HepG2 (cell line): ENCODE measurements around the gene RUFY2. TPM values are rescaled to one million over a fixed set of nuclear protein-coding genes. Genes with fewer than 3 reads are reported as not detected.

Experiments
- ARID4A ChIP-seq: sonication (generic); formaldehyde crosslinking; IDR thresholded peaks from 2 replicates; pipeline ENCODE4 v1.5.0; 2020; ENCODE audit warnings: mild to moderate bottlenecking, missing genetic modification reagents, borderline replicate concordance
- BCL3 ChIP-seq: sonication (generic); formaldehyde crosslinking; IDR thresholded peaks from 2 replicates; pipeline ENCODE4 v1.5.1; 2020; ENCODE audit warnings: mild to moderate bottlenecking, missing genetic modification reagents, moderate library complexity
- CERS6 ChIP-seq: sonication (generic); formaldehyde crosslinking; IDR thresholded peaks from 2 replicates; pipeline ENCODE4 v1.5.0; 2020; ENCODE audit warnings: missing genetic modification reagents
- FOSL1 ChIP-seq: sonication (generic); formaldehyde crosslinking; IDR thresholded peaks from 2 replicates; pipeline ENCODE4 v1.9.0; 2021; ENCODE audit warnings: missing genetic modification reagents, borderline replicate concordance
- FOXP1 ChIP-seq, 2 experiments: fragments of 450-650 bp in 1 of 2; IDR thresholded peaks; 2 replicates each; pipeline ENCODE4 v1.6.1; 2017 to 2018; ENCODE audit warnings: antibody characterized with exemption in 1 of 2
- HES4 ChIP-seq: sonication (generic); formaldehyde crosslinking; IDR thresholded peaks from 2 replicates; pipeline ENCODE4 v1.9.0; 2021; ENCODE audit warnings: mild to moderate bottlenecking, missing genetic modification reagents, borderline replicate concordance
- IRF9 ChIP-seq: sonication (generic); formaldehyde crosslinking; IDR thresholded peaks from 2 replicates; pipeline ENCODE4 v1.8.0; 2022; ENCODE audit warnings: missing genetic modification reagents, mild to moderate bottlenecking, borderline replicate concordance
- MAF1 ChIP-seq: sonication (generic); formaldehyde crosslinking; IDR thresholded peaks from 2 replicates; pipeline ENCODE4 v1.5.0; 2020; ENCODE audit warnings: missing genetic modification reagents, borderline replicate concordance
- SRF ChIP-seq: IDR thresholded peaks from 2 replicates; pipeline ENCODE4 v1.6.1; 2011; ENCODE audit warnings: mild to moderate bottlenecking, low read depth, low read length, moderate library complexity
- TBX2 ChIP-seq: sonication (generic); formaldehyde crosslinking; IDR thresholded peaks from 2 replicates; pipeline ENCODE4 v1.5.0; 2020; ENCODE audit warnings: missing genetic modification reagents, mild to moderate bottlenecking, borderline replicate concordance
- ZBTB20 ChIP-seq: sonication (generic); formaldehyde crosslinking; IDR thresholded peaks from 2 replicates; pipeline ENCODE4 v1.8.1; 2023; ENCODE audit warnings: missing genetic modification reagents, low read depth, mild to moderate bottlenecking, borderline replicate concordance
- ZNF263 ChIP-seq: sonication (generic); formaldehyde crosslinking; IDR thresholded peaks from 2 replicates; pipeline ENCODE4 v1.4.0; 2020; ENCODE audit warnings: missing genetic modification reagents
- ZNF749 ChIP-seq: sonication (generic); formaldehyde crosslinking; IDR thresholded peaks from 2 replicates; pipeline ENCODE4 v1.8.0; 2022; ENCODE audit warnings: mild to moderate bottlenecking, missing genetic modification reagents, moderate library complexity, borderline replicate concordance
- ZSCAN22 ChIP-seq: sonication (generic); formaldehyde crosslinking; IDR thresholded peaks from 2 replicates; pipeline ENCODE4 v1.4.0; 2020; ENCODE audit warnings: mild to moderate bottlenecking, missing genetic modification reagents
- ZUFSP ChIP-seq: sonication (generic); formaldehyde crosslinking; IDR thresholded peaks from 2 replicates; pipeline ENCODE4 v1.9.0; 2021; ENCODE audit warnings: missing genetic modification reagents, mild to moderate bottlenecking, borderline replicate concordance
- polyA plus RNA-seq, 8 experiments: library from polyadenylated mRNA; depleted of rRNA in 3 of 8; stranded (reverse) in 7 of 8; unstranded in 1 of 8; fragments of >200 nt; fragmentation: Illumina TruSeq in 4 of 8; extraction: Trizol in 4 of 8; gene quantifications; 2 replicates each; pipeline versions ENCODE4 v1.2.1 to v1.2.3, GENCODE V29; 2011 to 2016; ENCODE audit warnings: low read depth in 4 of 8, missing spikeins in 1 of 8, mixed read lengths in 1 of 8; ENCODE audit not compliant: insufficient read depth in 1 of 8
- total RNA-seq, 5 experiments: library from RNA; depleted of rRNA; stranded (reverse); fragments of >200 nt; fragmentation: Illumina TruSeq; extraction: Trizol; gene quantifications; 2 replicates each; pipeline ENCODE4 v1.2.3, GENCODE V29; 2016; ENCODE audit warnings: low read depth in 1 of 5

The RUFY2 gene
- total and polyA plus RNA-seq, 2 of the 13 experiments (the other 11 are each of a cell fraction or from before 2014, with no cell fraction given) = 10.1 to 16.1 TPM

GRCh38 chr10:68331455-68332258 lies 75.4 kb downstream of the RUFY2 start, which contains the start of gene HNRNPH3 (continued):
- TF ChIP-seq ZNF263 (CRISPR knock-in tag) (no peak), ZNF749 (CRISPR knock-in tag) (peak; percentile 93; the same call in 1 of the 2 replicates), ZSCAN22 (CRISPR knock-in tag) (no peak; the same call in 1 of the 2 replicates), MAF1 (CRISPR knock-in tag) (peak; percentile 4; the same call in 1 of the 2 replicates), FOSL1 (no peak), HES4 (CRISPR knock-in tag) (no peak; the same call in 1 of the 2 replicates), IRF9 (CRISPR knock-in tag) (peak; percentile 52; the same call in 1 of the 2 replicates), BCL3 (CRISPR knock-in tag) (peak; percentile 81), ARID4A (peak; percentile 75; the same call in 1 of the 2 replicates), SRF (no peak), FOXP1 (IDR thresholded peaks at IDR 0.05) (no peak), FOXP1 (CRISPR knock-in tag; IDR thresholded peaks at IDR 0.05) (no peak), ZUFSP (CRISPR knock-in tag) (no peak), CERS6 (CRISPR knock-in tag) (no peak), ZBTB20 (CRISPR knock-in tag) (peak; percentile 17; the same call in 1 of the 2 replicates), TBX2 (CRISPR knock-in tag) (peak; percentile 89; the same call in 1 of the 2 replicates)
